ENCODE results near the gene SP7. TPM values are rescaled to one million over a fixed set of nuclear protein-coding genes. Genes with fewer than 3 reads are reported as not detected.

The SP7 gene
- polyA plus RNA-seq, 2 of the 4 experiments (the other 2 are of a cell fraction) = 0.05 to 0.06 TPM

GRCh38 chr12:53355121-53355520 is 19.0 kb upstream of the SP7 start:
- 77% methylated on average over 3 of the region's 3 CpGs for WGBS (ENCODE audit: missing lambda C conversion rate)
- CTCF ChIA-PET = interaction anchor here (1.1 to 20.8 kb wide), 6 partner anchors 11 to 168 kb away, joined by 3 to 638 read pairs (median 127); partner anchors contain the start of genes AAAS, AMHR2, SP1 and SP7
- FAIRE-seq = no peak

GRCh38 chr12:53353257-53353655 is 17.1 kb upstream of the SP7 start:
- FAIRE-seq (no peak), DNase-seq (ENCODE audit: low read depth in 1 of 2, low spot score in 1 of 2) (no peak), ATAC-seq (peak in 1 of 2 experiments; percentile 41; a peak in 3 of 6 replicates)
- no peaks in the 10 kb centered on the region for H3K9me3 ChIP-seq
- peaks cover 6% of the 10 kb centered on the region for H3K4me1 ChIP-seq
- H3K4me3 ChIP-seq = no peak overlapping the region
- CTCF ChIA-PET = interaction anchor here (0.5 to 20.8 kb wide), 22 partner anchors 9 to 157 kb away, joined by 3 to 638 read pairs (median 16); partner anchors contain the start of genes AAAS, AMHR2, PRR13 and SP1
- peak overlapping the region in 1 of 2 experiments; percentile 63; a peak in 3 of 6 replicates for H3K27ac ChIP-seq
- 79% methylated on average over 5 of the region's 5 CpGs for WGBS (ENCODE audit: missing lambda C conversion rate)
- POLR2A ChIA-PET = interaction anchor here (1.6 to 2.1 kb wide), 2 partner anchors 26 to 68 kb away, joined by 12 to 16 read pairs; partner anchors contain the start of gene SP1
- peak overlapping the region; percentile 25; the same call in 1 of the 3 replicates for H3K4me2 ChIP-seq
- TF ChIP-seq CTCF (IDR thresholded peaks at IDR 0.05) = no peak
- TF ChIP-seq PHF8 (IDR thresholded peaks at IDR 0.05; ENCODE audit: borderline replicate concordance, low read depth) = no peak
- no peak for TF ChIP-seq ATOH8 (CRISPR knock-in tag; IDR thresholded peaks at IDR 0.05; ENCODE audit: low read depth)
- TF ChIP-seq MAFK (IDR thresholded peaks at IDR 0.05; ENCODE audit: partially characterized antibody) = no peak
- TF ChIP-seq TFCP2L1 (CRISPR knock-in tag; IDR thresholded peaks at IDR 0.05) = no peak
- TF ChIP-seq SMC3 (IDR thresholded peaks at IDR 0.05) = no peak
- TF ChIP-seq POLR2A (IDR thresholded peaks at IDR 0.05; ENCODE audit: low read length) = no peak
- TF ChIP-seq EP300 (IDR thresholded peaks at IDR 0.05) = no peak
- no peak for TF ChIP-seq BHLHE40 (IDR thresholded peaks at IDR 0.05; ENCODE audit: low read depth, low read length)
- TF ChIP-seq BCL3 (IDR thresholded peaks at IDR 0.05) = no peak
- TF ChIP-seq SREBF2 (IDR thresholded peaks at IDR 0.05) = no peak
- no peak for TF ChIP-seq RFX5 (IDR thresholded peaks at IDR 0.05)
- no peak for TF ChIP-seq HDAC2 (IDR thresholded peaks at IDR 0.05)
- no peak for TF ChIP-seq EHMT2 (IDR thresholded peaks at IDR 0.05; ENCODE audit: low read depth)
- no peak for TF ChIP-seq JUNB (IDR thresholded peaks at IDR 0.05)
- no peak for TF ChIP-seq PBX3 (IDR thresholded peaks at IDR 0.05)
- TF ChIP-seq TP53 (CRISPR knock-in tag; IDR thresholded peaks at IDR 0.05) = no peak
- no peak for TF ChIP-seq CBX8 (IDR thresholded peaks at IDR 0.05)
- TF ChIP-seq MAX (IDR thresholded peaks at IDR 0.05) = no peak

More at GRCh38 chr12:53355121-53355520, 19.0 kb upstream of the SP7 start:
- no peak overlapping the region for H3K4me2 ChIP-seq
- TF ChIP-seq RNF2 (IDR thresholded peaks at IDR 0.05; ENCODE audit: borderline replicate concordance, low read depth) (no peak), JUN (IDR thresholded peaks at IDR 0.05) (no peak), FOXS1 (CRISPR knock-in tag; IDR thresholded peaks at IDR 0.05) (no peak), HOXB13 (CRISPR knock-in tag; IDR thresholded peaks at IDR 0.05; ENCODE audit: low read depth) (no peak), KDM1A (IDR thresholded peaks at IDR 0.05; ENCODE audit: low read depth) (no peak), E2F6 (IDR thresholded peaks at IDR 0.05; ENCODE audit: borderline replicate concordance, low read depth) (no peak), BHLHE40 (IDR thresholded peaks at IDR 0.05; ENCODE audit: low read depth, low read length) (no peak), CEBPB (IDR thresholded peaks at IDR 0.05) (no peak), HEYL (CRISPR knock-in tag; IDR thresholded peaks at IDR 0.05) (no peak)
- POLR2A ChIA-PET = no interaction called here
- peaks cover 6% of the 10 kb centered on the region for H3K4me1 ChIP-seq
- H3K27ac ChIP-seq = peak overlapping the region in 1 of 2 experiments; percentile 57; a peak in 2 of 6 replicates
- no peak overlapping the region for H3K4me3 ChIP-seq
- DNase-seq (ENCODE audit: low read depth in 1 of 2, low spot score in 1 of 2) (no peak), ATAC-seq (no peak)
- no peaks in the 10 kb centered on the region for H3K9me3 ChIP-seq
